ENCODE results near the gene AUP1. TPM values are rescaled to one million over a fixed set of nuclear protein-coding genes. Genes with fewer than 3 reads are reported as not detected.
A peak's percentile ranks its signal among the peaks of the same experiment; 100 is the strongest.

The AUP1 gene
- polyA plus RNA-seq, 2 of the 4 experiments (the other 2 are of a cell fraction), result 129 to 164 TPM

GRCh38 chr2:74532222-74532621, 2.7 kb upstream of the AUP1 start:
- ChIA-PET CTCF (interaction anchor here (0.7 to 8.5 kb wide), 32 partner anchors 10 to 293 kb away, joined by 3 to 92 read pairs (median 6); partner anchors contain the start of genes C2orf81, CCDC142, LBX2 and LOXL3), POLR2A (interaction anchor here (1.0 to 1.9 kb wide), 3 partner anchors 49 to 92 kb away, joined by 3 to 6 read pairs (median 4); partner anchors contain the start of genes CCDC142 and TTC31)
- ATAC-seq (no peak), FAIRE-seq (no peak), DNase-seq (ENCODE audit: low read depth in 1 of 2, low spot score in 1 of 2) (peak; percentile 55 to 75)
- TF ChIP-seq RAD21 (conservative IDR thresholded peaks at IDR 0.05 in 1 of 2, IDR thresholded peaks at IDR 0.05 in 1 of 2) (peak; percentile 74 to 80), EHF (CRISPR knock-in tag; IDR thresholded peaks at IDR 0.05) (no peak), CTCF (IDR thresholded peaks at IDR 0.05) (peak; percentile 70), MAFK (IDR thresholded peaks at IDR 0.05; ENCODE audit: partially characterized antibody) (peak; percentile 82), SMC3 (IDR thresholded peaks at IDR 0.05) (peak; percentile 50), RFX5 (IDR thresholded peaks at IDR 0.05) (no peak), MAZ (IDR thresholded peaks at IDR 0.05; ENCODE audit: borderline replicate concordance, low read depth, low read length) (no peak), HOXB5 (CRISPR knock-in tag; IDR thresholded peaks at IDR 0.05) (no peak)
- Histone ChIP-seq H3K9me3 (no peaks in the 10 kb centered on the region), H3K4me2 (no peak overlapping the region), H3K4me1 (peaks cover 17% of the 10 kb centered on the region), H3K4me3 (no peak overlapping the region), H3K27ac (no peak overlapping the region)

DNA sequence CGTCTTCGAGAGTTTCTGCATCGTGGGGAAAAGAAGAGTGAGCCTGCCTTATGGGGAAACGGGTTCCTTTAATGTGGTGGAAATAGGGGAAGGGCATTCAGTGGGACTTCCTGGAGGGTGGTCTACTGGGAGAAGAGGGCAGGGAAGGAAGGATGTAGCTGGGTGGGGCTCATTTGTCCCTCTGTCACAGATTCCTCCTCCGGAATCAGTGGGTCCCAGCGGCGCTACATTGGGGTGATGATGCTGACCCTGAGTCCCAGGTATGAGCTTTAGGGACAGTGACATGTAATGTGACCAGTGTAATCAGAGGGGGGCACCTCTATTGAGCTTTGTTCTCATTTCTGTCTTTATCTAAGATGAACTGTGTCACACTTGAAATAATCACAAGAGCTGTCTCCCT, 2.2 kb upstream of the AUP1 start:
- FAIRE-seq (no peak), DNase-seq (ENCODE audit: low read depth in 1 of 2, low spot score in 1 of 2) (no peak), ATAC-seq (no peak)
- no peak for TF ChIP-seq POLR2A (IDR thresholded peaks at IDR 0.05; ENCODE audit: low read length)
- TF ChIP-seq, protein P1, sequence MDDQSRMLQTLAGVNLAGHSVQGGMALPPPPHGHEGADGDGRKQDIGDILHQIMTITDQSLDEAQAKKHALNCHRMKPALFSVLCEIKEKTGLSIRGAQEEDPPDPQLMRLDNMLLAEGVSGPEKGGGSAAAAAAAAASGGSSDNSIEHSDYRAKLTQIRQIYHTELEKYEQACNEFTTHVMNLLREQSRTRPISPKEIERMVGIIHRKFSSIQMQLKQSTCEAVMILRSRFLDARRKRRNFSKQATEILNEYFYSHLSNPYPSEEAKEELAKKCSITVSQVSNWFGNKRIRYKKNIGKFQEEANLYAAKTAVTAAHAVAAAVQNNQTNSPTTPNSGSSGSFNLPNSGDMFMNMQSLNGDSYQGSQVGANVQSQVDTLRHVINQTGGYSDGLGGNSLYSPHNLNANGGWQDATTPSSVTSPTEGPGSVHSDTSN (IDR thresholded peaks at IDR 0.05), result no peak
- TF ChIP-seq CHD4 (IDR thresholded peaks at IDR 0.05; ENCODE audit: borderline replicate concordance), result no peak
- 91% methylated on average over 7 of the region's 7 CpGs for WGBS (ENCODE audit: missing lambda C conversion rate)
- ChIA-PET POLR2A (interaction anchor here (1.0 to 1.9 kb wide), 3 partner anchors 49 to 92 kb away, joined by 3 to 6 read pairs (median 4); partner anchors contain the start of genes CCDC142 and TTC31), CTCF (interaction anchor here (0.7 to 8.5 kb wide), 32 partner anchors 8 to 293 kb away, joined by 3 to 92 read pairs (median 6); partner anchors contain the start of genes C2orf81, CCDC142, LBX2 and LOXL3)
- H3K27ac ChIP-seq, result no peak overlapping the region
- peaks cover 17% of the 10 kb centered on the region for H3K4me1 ChIP-seq
- H3K9me3 ChIP-seq, result no peaks in the 10 kb centered on the region
- H3K4me2 ChIP-seq, result no peak overlapping the region
- H3K4me3 ChIP-seq, result no peak overlapping the region

GRCh38 chr2:74530239-74531187, 1.0 kb upstream of the AUP1 start:
- WGBS (ENCODE audit: missing lambda C conversion rate), result 19% methylated on average over 52 of the region's 54 CpGs
- H3K4me1 ChIP-seq, result peaks cover 17% of the 10 kb centered on the region
- peak overlapping the region; percentile 92 for H3K4me2 ChIP-seq
- CTCF ChIA-PET, result interaction anchor here (1.4 to 8.5 kb wide), 11 partner anchors 8 to 281 kb away, joined by 4 to 92 read pairs (median 15); partner anchors contain the start of genes CCDC142, LBX2, PCGF1 and TTC31
- H3K4me3 ChIP-seq, result peak overlapping the region; percentile 57
- POLR2A ChIA-PET, result interaction anchor here (0.6 to 1.9 kb wide), 12 partner anchors 8 to 72 kb away, joined by 3 to 11 read pairs (median 5); partner anchors contain the start of genes CCDC142, PCGF1, TTC31 and WBP1
- TF ChIP-seq CBX2 (IDR thresholded peaks at IDR 0.05; ENCODE audit: borderline replicate concordance, low read depth), result no peak
- TF ChIP-seq NR3C1 (IDR thresholded peaks at IDR 0.05), result no peak
- TF ChIP-seq NPAS2 (CRISPR knock-in tag; IDR thresholded peaks at IDR 0.05; ENCODE audit: borderline replicate concordance), result no peak
- no peak for TF ChIP-seq FOXS1 (CRISPR knock-in tag; IDR thresholded peaks at IDR 0.05)
- TF ChIP-seq MAX (IDR thresholded peaks at IDR 0.05), result peak; percentile 71; the same call in 1 of the 2 replicates
- TF ChIP-seq E2F6 (IDR thresholded peaks at IDR 0.05; ENCODE audit: borderline replicate concordance, low read depth), result peak; percentile 85
- TF ChIP-seq FOSL2 (IDR thresholded peaks at IDR 0.05), result no peak
- TF ChIP-seq FOSL2 (CRISPR knock-in tag; IDR thresholded peaks at IDR 0.05), result no peak
- H3K27ac ChIP-seq, result peak overlapping the region; percentile 93 to 96
- no peaks in the 10 kb centered on the region for H3K9me3 ChIP-seq
- FAIRE-seq (no peak), ATAC-seq (peak; percentile 22 to 48; a peak in 5 of 6 replicates), DNase-seq (ENCODE audit: low read depth in 1 of 2, low spot score in 1 of 2) (peak in 1 of 2 experiments; percentile 64)

Data from A549 (cell line).